Measurements from ENCODE around the gene HNRNPLL.

DNA sequence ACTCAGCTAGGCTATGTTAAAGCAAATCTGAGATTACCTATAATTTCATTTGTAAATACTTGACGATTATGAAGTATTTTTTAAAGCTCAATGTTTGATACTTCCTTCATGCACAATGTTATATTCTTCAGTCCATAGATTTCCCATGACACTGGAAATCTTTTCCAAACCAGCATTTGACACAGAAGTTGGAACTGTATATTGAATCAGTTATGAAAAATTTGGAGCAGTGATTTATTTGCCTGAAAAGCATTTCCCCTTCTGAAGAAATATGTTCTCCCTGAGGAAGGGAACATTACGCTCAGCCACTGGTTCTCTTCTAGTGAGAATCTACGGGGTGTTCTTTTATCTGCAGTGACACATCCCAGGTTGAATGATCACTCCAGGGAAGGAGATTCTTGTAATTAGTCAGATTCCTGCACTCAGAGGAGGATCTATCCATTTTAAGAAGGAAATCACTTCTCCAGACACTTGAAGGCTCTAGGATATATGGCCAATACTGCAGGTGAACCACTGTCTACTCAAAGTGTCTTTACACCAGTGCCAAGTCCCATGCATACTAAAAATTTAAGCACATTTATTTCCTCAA is 64.7 kb downstream of the HNRNPLL start:
- TF ChIP-seq, protein P1, sequence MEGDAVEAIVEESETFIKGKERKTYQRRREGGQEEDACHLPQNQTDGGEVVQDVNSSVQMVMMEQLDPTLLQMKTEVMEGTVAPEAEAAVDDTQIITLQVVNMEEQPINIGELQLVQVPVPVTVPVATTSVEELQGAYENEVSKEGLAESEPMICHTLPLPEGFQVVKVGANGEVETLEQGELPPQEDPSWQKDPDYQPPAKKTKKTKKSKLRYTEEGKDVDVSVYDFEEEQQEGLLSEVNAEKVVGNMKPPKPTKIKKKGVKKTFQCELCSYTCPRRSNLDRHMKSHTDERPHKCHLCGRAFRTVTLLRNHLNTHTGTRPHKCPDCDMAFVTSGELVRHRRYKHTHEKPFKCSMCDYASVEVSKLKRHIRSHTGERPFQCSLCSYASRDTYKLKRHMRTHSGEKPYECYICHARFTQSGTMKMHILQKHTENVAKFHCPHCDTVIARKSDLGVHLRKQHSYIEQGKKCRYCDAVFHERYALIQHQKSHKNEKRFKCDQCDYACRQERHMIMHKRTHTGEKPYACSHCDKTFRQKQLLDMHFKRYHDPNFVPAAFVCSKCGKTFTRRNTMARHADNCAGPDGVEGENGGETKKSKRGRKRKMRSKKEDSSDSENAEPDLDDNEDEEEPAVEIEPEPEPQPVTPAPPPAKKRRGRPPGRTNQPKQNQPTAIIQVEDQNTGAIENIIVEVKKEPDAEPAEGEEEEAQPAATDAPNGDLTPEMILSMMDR (IDR thresholded peaks at IDR 0.05), result no peak
- no peak for TF ChIP-seq POLR2A (IDR thresholded peaks at IDR 0.05)

Measured in uterus (tissue), 2 donors.